MM.1S (cell line): Measurements from ENCODE around the gene PCDHB7.
"Not testable (repeated sequence)": the region's sequence is repeated elsewhere in the genome, so short reads cannot be mapped to it uniquely, and the experiment has no call there.

Experiments
- EZH2 ChIP-seq: fragments of 300-600 bp; sonication (generic); optimal IDR thresholded peaks from 2 replicates; pipeline ENCODE3; 2017; ENCODE audit warnings: low read depth, mild to moderate bottlenecking, antibody characterized with exemption, low read length, mixed read lengths
- EZH2phosphoT487 ChIP-seq: fragments of 300-600 bp; sonication (generic); IDR thresholded peaks from 2 replicates; pipeline ENCODE4 v1.6.1; 2018; ENCODE audit warnings: antibody characterized with exemption, low read length
- TF ChIP-seq, protein P1 (sequence below): fragments of 300-600 bp; sonication (generic); IDR thresholded peaks from 2 replicates; pipeline ENCODE4 v1.5.1; 2016; ENCODE audit warnings: antibody characterized with exemption, low read length, mixed read lengths

DNA sequence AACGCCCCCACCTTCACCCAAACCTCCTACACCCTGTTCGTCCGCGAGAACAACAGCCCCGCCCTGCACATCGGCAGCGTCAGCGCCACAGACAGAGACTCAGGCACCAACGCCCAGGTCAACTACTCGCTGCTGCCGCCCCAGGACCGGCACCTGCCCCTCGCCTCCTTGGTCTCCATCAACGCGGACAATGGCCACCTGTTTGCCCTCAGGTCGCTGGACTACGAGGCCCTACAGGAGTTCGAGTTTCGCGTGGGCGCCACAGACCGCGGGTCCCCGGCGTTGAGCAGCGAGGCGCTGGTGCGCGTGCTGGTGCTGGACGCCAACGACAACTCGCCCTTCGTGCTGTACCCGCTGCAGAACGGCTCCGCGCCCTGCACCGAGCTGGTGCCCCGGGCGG lies 52.4 kb downstream of the PCDHB7 start:
- TF ChIP-seq, protein P1, sequence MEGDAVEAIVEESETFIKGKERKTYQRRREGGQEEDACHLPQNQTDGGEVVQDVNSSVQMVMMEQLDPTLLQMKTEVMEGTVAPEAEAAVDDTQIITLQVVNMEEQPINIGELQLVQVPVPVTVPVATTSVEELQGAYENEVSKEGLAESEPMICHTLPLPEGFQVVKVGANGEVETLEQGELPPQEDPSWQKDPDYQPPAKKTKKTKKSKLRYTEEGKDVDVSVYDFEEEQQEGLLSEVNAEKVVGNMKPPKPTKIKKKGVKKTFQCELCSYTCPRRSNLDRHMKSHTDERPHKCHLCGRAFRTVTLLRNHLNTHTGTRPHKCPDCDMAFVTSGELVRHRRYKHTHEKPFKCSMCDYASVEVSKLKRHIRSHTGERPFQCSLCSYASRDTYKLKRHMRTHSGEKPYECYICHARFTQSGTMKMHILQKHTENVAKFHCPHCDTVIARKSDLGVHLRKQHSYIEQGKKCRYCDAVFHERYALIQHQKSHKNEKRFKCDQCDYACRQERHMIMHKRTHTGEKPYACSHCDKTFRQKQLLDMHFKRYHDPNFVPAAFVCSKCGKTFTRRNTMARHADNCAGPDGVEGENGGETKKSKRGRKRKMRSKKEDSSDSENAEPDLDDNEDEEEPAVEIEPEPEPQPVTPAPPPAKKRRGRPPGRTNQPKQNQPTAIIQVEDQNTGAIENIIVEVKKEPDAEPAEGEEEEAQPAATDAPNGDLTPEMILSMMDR, result not testable (repeated sequence)
- TF ChIP-seq EZH2, EZH2phosphoT487: not testable (repeated sequence)
